GM12878 (cell line): ENCODE results near the gene CDKN1B. TPM values are rescaled to one million over a fixed set of nuclear protein-coding genes. Genes with fewer than 3 reads are reported as not detected.

Source experiments
- ATF7 ChIP-seq: fragments of 450-650 bp; IDR thresholded peaks from 2 replicates; pipeline ENCODE4 v1.6.1; 2016; ENCODE audit warnings: low read depth, mild to moderate bottlenecking
- BHLHE40 ChIP-seq, 2 experiments: fragments of 450-650 bp in 1 of 2; IDR thresholded peaks; 2 replicates each; pipeline ENCODE4 v1.6.1; 2011 to 2017; ENCODE audit warnings: low read depth in 2 of 2, borderline replicate concordance in 1 of 2, improper control_type of control experiment in 1 of 2, low read length in 1 of 2, mild to moderate bottlenecking in 1 of 2
- CEBPB ChIP-seq, 2 experiments: fragments of 150-350 bp in 1 of 2; IDR thresholded peaks; 2 replicates each; pipeline ENCODE4 v1.6.1; 2012 to 2014; ENCODE audit warnings: low read depth in 2 of 2, low read length in 2 of 2, borderline replicate concordance in 1 of 2, inconsistent platforms in 1 of 2
- CHD4 ChIP-seq: fragments of 200-600 bp; sonication (generic); IDR thresholded peaks from 2 replicates; pipeline ENCODE4 v1.6.1; 2016; ENCODE audit warnings: mild to moderate bottlenecking
- CREM ChIP-seq: IDR thresholded peaks from 2 replicates; pipeline ENCODE4 v1.6.1; 2014; ENCODE audit warnings: antibody characterized with exemption, low read depth
- DPF2 ChIP-seq: fragments of 450-650 bp; IDR thresholded peaks from 2 replicates; pipeline ENCODE4 v1.6.1; 2017; ENCODE audit warnings: mild to moderate bottlenecking
- E4F1 ChIP-seq: fragments of 450-650 bp; IDR thresholded peaks from 2 replicates; pipeline ENCODE4 v1.6.1; 2018; ENCODE audit warnings: borderline replicate concordance, mild to moderate bottlenecking; ENCODE audit not compliant: partially characterized antibody
- ELK1 ChIP-seq: IDR thresholded peaks from 2 replicates; pipeline ENCODE4 v1.6.1; 2012; ENCODE audit warnings: low read depth, low read length, improper control_type of control experiment
- FOXM1 ChIP-seq: IDR thresholded peaks from 2 replicates; pipeline ENCODE4 v1.6.1; 2012; ENCODE audit warnings: low read depth, mild to moderate bottlenecking, inconsistent platforms, low read length, moderate library complexity
- IRF4 ChIP-seq: IDR thresholded peaks from 2 replicates; pipeline ENCODE4 v1.6.1; 2011; ENCODE audit warnings: low read depth, low read length
- MAX ChIP-seq: IDR thresholded peaks from 2 replicates; pipeline ENCODE4 v1.6.1; 2012; ENCODE audit warnings: low read depth, low read length, improper control_type of control experiment
- MTA2 ChIP-seq: fragments of 450-650 bp; IDR thresholded peaks from 2 replicates; pipeline ENCODE4 v1.6.1; 2016; ENCODE audit warnings: low read depth, mild to moderate bottlenecking, moderate library complexity
- MYB ChIP-seq: fragments of 150-350 bp; IDR thresholded peaks from 2 replicates; pipeline ENCODE4 v1.6.1; 2014; ENCODE audit warnings: mild to moderate bottlenecking, low read depth, low read length, borderline replicate concordance
- PAX8 ChIP-seq: fragments of 450-650 bp; IDR thresholded peaks from 2 replicates; pipeline ENCODE4 v1.6.1; 2017; ENCODE audit warnings: mild to moderate bottlenecking, moderate library complexity
- POLR2A ChIP-seq: IDR thresholded peaks from 2 replicates; pipeline ENCODE4 v1.6.1; 2011; ENCODE audit warnings: low read depth, mild to moderate bottlenecking, low read length
- RB1 ChIP-seq: fragments of 450-650 bp; formaldehyde crosslinking; IDR thresholded peaks from 2 replicates; pipeline ENCODE4 v1.6.1; 2017; ENCODE audit warnings: mild to moderate bottlenecking, borderline replicate concordance
- SIX5 ChIP-seq: IDR thresholded peaks from 2 replicates; pipeline ENCODE4 v1.6.1; 2011; ENCODE audit warnings: mild to moderate bottlenecking, low read depth, low read length, moderate library complexity; ENCODE audit not compliant: severe bottlenecking
- SKIL ChIP-seq: fragments of 450-650 bp; IDR thresholded peaks from 2 replicates; pipeline ENCODE4 v1.6.1; 2017; ENCODE audit warnings: mild to moderate bottlenecking, low read depth, inconsistent platforms; ENCODE audit not compliant: poor library complexity, severe bottlenecking
- SPI1 ChIP-seq: IDR thresholded peaks from 2 replicates; pipeline ENCODE4 v1.6.1; 2011; ENCODE audit warnings: low read depth, mild to moderate bottlenecking, low read length, moderate library complexity, borderline replicate concordance; ENCODE audit not compliant: insufficient read depth
- SREBF1 ChIP-seq: IDR thresholded peaks from 2 replicates; pipeline ENCODE4 v1.6.1; 2012; ENCODE audit warnings: mild to moderate bottlenecking, low read length
- STAT3 ChIP-seq: IDR thresholded peaks from 2 replicates; pipeline ENCODE4 v1.6.1; 2011; ENCODE audit warnings: low read depth, low read length, improper control_type of control experiment
- TARDBP ChIP-seq: IDR thresholded peaks from 2 replicates; pipeline ENCODE4 v1.6.1; 2016; ENCODE audit warnings: borderline replicate concordance
- TBL1XR1 ChIP-seq: IDR thresholded peaks from 2 replicates; pipeline ENCODE4 v1.6.1; 2012; ENCODE audit warnings: low read depth, low read length, improper control_type of control experiment
- ZSCAN29 ChIP-seq: fragments of 450-650 bp; IDR thresholded peaks from 2 replicates; pipeline ENCODE4 v1.6.1; 2017; ENCODE audit warnings: mild to moderate bottlenecking, moderate library complexity
- polyA plus RNA-seq, 11 experiments: library from polyadenylated mRNA; depleted of rRNA in 4 of 11; unstranded in 6 of 11; stranded (reverse) in 5 of 11; fragments of >200 nt; fragmentation: Nextera tagmentation in 4 of 11; fragmentation: Illumina TruSeq in 1 of 11; extraction: Ambion mirVana in 4 of 11; extraction: Trizol in 1 of 11; gene quantifications; 1 replicate in 1 of 11; 2 replicates in 10 of 11; pipeline versions ENCODE4 v1.2.1 to v1.2.3, GENCODE V29; 2011 to 2016; ENCODE audit warnings: inconsistent platforms in 2 of 11, missing spikeins in 2 of 11, low read depth in 1 of 11
- total RNA-seq, 4 experiments: library from RNA; depleted of rRNA in 3 of 4; stranded (reverse); fragments of >200 nt in 3 of 4; fragmentation: Illumina TruSeq in 1 of 4; extraction: Trizol in 1 of 4; gene quantifications; 2 replicates each; pipeline versions ENCODE4 v1.2.1 to v1.2.3, GENCODE V29; 2013 to 2021
- TF ChIP-seq, protein P1 (sequence below): IDR thresholded peaks from 2 replicates; pipeline ENCODE4 v1.6.1; 2012; ENCODE audit warnings: low read depth, low read length, improper control_type of control experiment

CDKN1B gene
- total and polyA plus RNA-seq, 10 of the 15 experiments (the other 5 are each of a cell fraction or from before 2014, with no cell fraction given), result 4.2 to 39.1 (median 23.1) TPM

DNA sequence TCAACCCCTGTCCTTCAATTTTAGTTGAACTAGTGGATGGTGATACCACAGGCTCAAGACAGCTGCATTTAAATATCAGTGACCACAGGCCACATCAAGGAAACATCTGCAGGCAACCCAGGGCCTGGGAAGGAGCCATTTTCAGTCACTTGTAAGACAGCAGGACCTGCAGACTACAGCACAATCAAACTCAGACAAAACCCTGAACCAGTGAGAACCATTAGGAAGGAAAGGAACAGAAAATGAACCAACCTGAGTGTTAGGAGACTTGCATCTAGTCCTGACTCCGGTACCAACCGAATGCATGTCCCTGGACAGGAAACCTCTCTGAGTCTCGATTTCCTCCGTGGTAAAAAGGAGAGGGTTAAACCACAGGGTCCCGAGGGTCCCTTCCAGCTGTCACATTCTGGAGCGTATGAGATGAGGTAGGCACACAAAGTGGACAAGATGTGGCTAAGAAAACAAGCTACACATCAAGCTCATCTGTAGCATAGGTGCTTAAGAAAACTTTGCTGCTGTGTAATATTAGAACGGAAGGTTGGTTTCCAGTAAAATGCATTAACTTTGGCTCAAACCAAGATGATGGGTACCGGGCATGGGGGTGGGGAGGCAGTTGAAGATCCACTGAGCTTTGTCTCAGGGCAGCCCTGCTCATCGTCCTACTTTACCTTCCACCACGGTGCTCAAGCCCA, 1.6 kb upstream of the CDKN1B start (continued):
- TF ChIP-seq, protein P1, sequence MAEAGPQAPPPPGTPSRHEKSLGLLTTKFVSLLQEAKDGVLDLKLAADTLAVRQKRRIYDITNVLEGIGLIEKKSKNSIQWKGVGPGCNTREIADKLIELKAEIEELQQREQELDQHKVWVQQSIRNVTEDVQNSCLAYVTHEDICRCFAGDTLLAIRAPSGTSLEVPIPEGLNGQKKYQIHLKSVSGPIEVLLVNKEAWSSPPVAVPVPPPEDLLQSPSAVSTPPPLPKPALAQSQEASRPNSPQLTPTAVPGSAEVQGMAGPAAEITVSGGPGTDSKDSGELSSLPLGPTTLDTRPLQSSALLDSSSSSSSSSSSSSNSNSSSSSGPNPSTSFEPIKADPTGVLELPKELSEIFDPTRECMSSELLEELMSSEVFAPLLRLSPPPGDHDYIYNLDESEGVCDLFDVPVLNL, result no peak
- TF ChIP-seq MAX (no peak), STAT3 (no peak), CREM (peak; percentile 9; the same call in 1 of the 2 replicates), TBL1XR1 (peak; percentile 73; the same call in 1 of the 2 replicates), MTA2 (0 out of 2 replicates have a peak, but pooled peaks have one; percentile 34), TARDBP (no peak), CHD4 (no peak), SPI1 (no peak), PAX8 (no peak), ELK1 (no peak), SIX5 (no peak), IRF4 (no peak), E4F1 (no peak), SKIL (no peak), ZSCAN29 (no peak), DPF2 (peak; percentile 26; the same call in 1 of the 2 replicates), RB1 (no peak), POLR2A (peak; percentile 14; the same call in 1 of the 2 replicates), ATF7 (peak; percentile 19; the same call in 1 of the 2 replicates), BHLHE40 (IDR thresholded peaks at IDR 0.05; ENCODE audit: borderline replicate concordance in 1 of 2, low read depth in 2 of 2, low read length in 1 of 2) (peak in 1 of 2 experiments; percentile 53; a peak in 3 of 4 replicates), FOXM1 (peak; percentile 62), MYB (no peak), CEBPB (IDR thresholded peaks at IDR 0.05; ENCODE audit: borderline replicate concordance in 1 of 2, low read depth in 2 of 2, low read length in 2 of 2) (no peak), SREBF1 (0 out of 2 replicates have a peak, but pooled peaks have one; percentile 10)
